Panc1 (cell line): ENCODE results near the gene BRME1. TPM values are rescaled to one million over a fixed set of nuclear protein-coding genes. Genes with fewer than 3 reads are reported as not detected.
A peak's percentile ranks its signal among the peaks of the same experiment; 100 is the strongest.

ENCODE experiments used
- ATAC-seq: fragments of 200-7000 bp; cut with Tn5 transposase; 2 replicates; pipeline ENCODE4 v1.9.1; 2020; ENCODE audit warnings: mild to moderate bottlenecking, moderate library complexity
- BruUV-seq: library from RNA; stranded (reverse); fragments of 400-500 nt; replicated peaks from 2 replicates; lab custom pipeline; 2021; lab: Mats Ljungman, UMichigan
- CTCF ChIA-PET: fragments of 300-600 bp; sonication (Branson Sonifier 250); formaldehyde crosslinking; loops from one replicate; lab custom pipeline; 2022; ENCODE audit warnings: antibody characterized with exemption; lab: Charles Lee
- POLR2A ChIA-PET: fragments of 300-600 bp; sonication (Branson Sonifier 250); formaldehyde crosslinking; loops from one replicate; lab custom pipeline; 2022; ENCODE audit warnings: antibody characterized with exemption; lab: Charles Lee
- DNase-seq: peaks from one replicate; pipeline ENCODE4 v3.0.0-alpha.2; 2010; ENCODE audit warnings: low read depth, low spot score
- H3K27ac ChIP-seq: 2 replicates; pipeline ENCODE4 v1.5.1; 2011; ENCODE audit warnings: mild to moderate bottlenecking, low read length, inconsistent platforms
- H3K27me3 ChIP-seq: fragments of 200-500 bp; sonication (Bioruptor generic); 2 replicates; pipeline ENCODE4 v1.6.0; 2014; ENCODE audit warnings: low read length, inconsistent platforms; ENCODE audit not compliant: control insufficient read depth, insufficient read depth
- H3K36me3 ChIP-seq: fragments of 200-500 bp; sonication (Bioruptor generic); 2 replicates; pipeline ENCODE4 v1.5.1; 2014; ENCODE audit warnings: inconsistent platforms, mild to moderate bottlenecking, low read length, moderate library complexity; ENCODE audit not compliant: control insufficient read depth, insufficient read depth
- H3K4me1 ChIP-seq: 2 replicates; pipeline ENCODE4 v1.5.1; 2011; ENCODE audit warnings: inconsistent platforms, mild to moderate bottlenecking, low read length, moderate library complexity; ENCODE audit not compliant: control insufficient read depth, insufficient read depth
- H3K4me3 ChIP-seq, 2 experiments: 2 replicates each; pipeline ENCODE4 v1.5.1; 2011 to 2012; ENCODE audit warnings: low read depth in 2 of 2, low read length in 2 of 2, mild to moderate bottlenecking in 2 of 2, inconsistent platforms in 1 of 2, moderate library complexity in 1 of 2
- H3K9me3 ChIP-seq: fragments of 200-500 bp; sonication (Bioruptor generic); 2 replicates; pipeline ENCODE4 v1.5.1; 2014; ENCODE audit warnings: low read depth, mild to moderate bottlenecking, inconsistent platforms, low read length, moderate library complexity; ENCODE audit not compliant: control insufficient read depth, insufficient read depth
- CTCF ChIP-seq: fragments of 450-650 bp; IDR thresholded peaks from 2 replicates; pipeline ENCODE4 v1.5.1; 2017; ENCODE audit warnings: mild to moderate bottlenecking
- POLR2AphosphoS5 ChIP-seq: IDR thresholded peaks from 2 replicates; pipeline ENCODE4 v1.6.1; 2012; ENCODE audit warnings: mild to moderate bottlenecking, low read depth, low read length, moderate library complexity
- REST ChIP-seq, 2 experiments: IDR thresholded peaks; 2 replicates each; pipeline ENCODE4 v1.6.1; 2011 to 2012; ENCODE audit warnings: low read depth in 2 of 2, control low read depth in 1 of 2, low read length in 1 of 2, mild to moderate bottlenecking in 1 of 2, moderate library complexity in 1 of 2; ENCODE audit not compliant: insufficient read depth in 1 of 2
- SIN3A ChIP-seq: IDR thresholded peaks from 2 replicates; pipeline ENCODE4 v1.6.1; 2012; ENCODE audit warnings: low read depth, mild to moderate bottlenecking, low read length, moderate library complexity, borderline replicate concordance; ENCODE audit not compliant: insufficient read depth
- TCF7L2 ChIP-seq: IDR thresholded peaks from 2 replicates; pipeline ENCODE4 v1.6.1; 2011; ENCODE audit warnings: mild to moderate bottlenecking, low read depth, low read length, inconsistent platforms
- in situ Hi-C: cut with HindIII; loops from 2 replicates; pipeline ENCODE4 v1.10.0; 2016; ENCODE audit warnings: low sequenced_read_pairs, low pct_unique_long_range_greater_than_20kb
- intact Hi-C: fragments of 100-400 bp; cut with micrococcal nuclease; formaldehyde crosslinking; loops from one replicate; pipeline ENCODE4 v1.10.0; 2022; ENCODE audit not compliant: unreplicated experiment
- total RNA-seq: library from RNA; stranded (reverse); gene quantifications from one replicate; pipeline ENCODE4 v1.2.1, GENCODE V29; 2021; ENCODE audit not compliant: unreplicated experiment

BRME1 gene
- total RNA-seq, 1 experiment from 2014 or later: 6.5 TPM

- BruUV-seq: no TSS peak
- in situ Hi-C loops: no loop called here
Measured at GRCh38 chr19:13864667-13865570, 41.0 kb downstream of the BRME1 start.

More at GRCh38 chr19:13864667-13865570, 41.0 kb downstream of the BRME1 start:
- ChIA-PET POLR2A (no interaction called here), CTCF (no interaction called here)
- intact Hi-C loops: loop anchor here (5.0 kb wide), 1 partner anchor 78 kb away; no protein-coding TSS in a partner anchor
- Histone ChIP-seq H3K27ac (no peak overlapping the region), H3K4me3 (peak overlapping the region; percentile 40 to 41), H3K4me1 (peaks cover 12% of the 10 kb centered on the region), H3K27me3 (no peaks in the 10 kb centered on the region), H3K9me3 (no peaks in the 10 kb centered on the region), H3K36me3 (no peaks in the 10 kb centered on the region)
- TF ChIP-seq POLR2AphosphoS5 (no peak), TCF7L2 (no peak), CTCF (no peak), REST (IDR thresholded peaks at IDR 0.05; ENCODE audit: insufficient read depth in 1 of 2, low read depth in 2 of 2, low read length in 1 of 2) (no peak), SIN3A (no peak)
- ATAC-seq: no peak; the same call in 1 of the 2 replicates
- DNase-seq: no peak
